Small intestine (tissue), 16 donors: ENCODE measurements around the gene SVEP1. TPM values are rescaled to one million over a fixed set of nuclear protein-coding genes. Genes with fewer than 3 reads are reported as not detected.
A peak's percentile ranks its signal among the peaks of the same experiment; 100 is the strongest.
"Not testable (repeated sequence)": the region's sequence is repeated elsewhere in the genome, so short reads cannot be mapped to it uniquely, and the experiment has no call there.

Experiments used
- DNase-seq, 2 donors: peaks; one replicate each; pipeline versions ENCODE4 v3.0.0 to v3.0.0-alpha.2; 2013
- FAIRE-seq: peaks from 2 replicates; lab custom pipeline; 2012; peaks lifted over from hg19 to GRCh38; lab: Jason Lieb, UNC
- H3K27ac ChIP-seq, 3 donors: one replicate each; pipeline ENCODE4 v1.5.1; 2013; ENCODE audit warnings: low read length in 2 of 3, mild to moderate bottlenecking in 2 of 3, control low read depth in 1 of 3, inconsistent platforms in 1 of 3, low read depth in 1 of 3, moderate library complexity in 1 of 3
- H3K27me3 ChIP-seq, 3 donors: one replicate each; pipeline ENCODE4 v1.6.1; 2013; ENCODE audit warnings: low read length in 3 of 3, inconsistent platforms in 1 of 3; ENCODE audit not compliant: control insufficient read depth in 3 of 3, insufficient read depth in 3 of 3
- H3K36me3 ChIP-seq, 3 donors: one replicate each; pipeline ENCODE4 v1.6.1; 2013; ENCODE audit warnings: low read length in 3 of 3, inconsistent platforms in 1 of 3, low read depth in 1 of 3, mild to moderate bottlenecking in 1 of 3, moderate library complexity in 1 of 3; ENCODE audit not compliant: control insufficient read depth in 3 of 3, insufficient read depth in 2 of 3
- H3K4me1 ChIP-seq, 3 donors: one replicate each; pipeline ENCODE4 v1.6.1; 2013; ENCODE audit warnings: low read length in 2 of 3, inconsistent platforms in 1 of 3, low read depth in 1 of 3, mild to moderate bottlenecking in 1 of 3, moderate library complexity in 1 of 3; ENCODE audit not compliant: control insufficient read depth in 3 of 3, insufficient read depth in 2 of 3
- H3K4me3 ChIP-seq, 3 donors: one replicate each; pipeline ENCODE4 v1.5.1; 2013; ENCODE audit warnings: low read length in 3 of 3, control low read depth in 1 of 3, inconsistent platforms in 1 of 3, low read depth in 1 of 3, mild to moderate bottlenecking in 1 of 3, moderate library complexity in 1 of 3
- H3K9me3 ChIP-seq, 2 donors: one replicate each; pipeline ENCODE4 v1.6.1; 2013; ENCODE audit warnings: low read depth in 1 of 2, low read length in 1 of 2; ENCODE audit not compliant: control insufficient read depth in 2 of 2, insufficient read depth in 1 of 2
- WGBS, 3 donors: extraction: QIAGEN DNeasy Blood & Tissue Kit; methylation state at CpG; one replicate each; pipeline ENCODE4 v1.1.7; 2013; 5-methylcytosine and 5-hydroxymethylcytosine counted together
- long read RNA-seq, 10 donors: transcript quantifications; one replicate each; lab custom pipeline, GENCODE V29; 2026
- polyA plus RNA-seq, 4 donors: library from polyadenylated mRNA; stranded (reverse) in 3 of 4; unstranded in 1 of 4; fragments of 200-250 nt in 3 of 4; fragments of 120-200 nt in 1 of 4; gene quantifications; one replicate each; pipeline versions ENCODE4 v1.2.1 to v1.2.3, GENCODE V29; 2013
- donor health status: healthy with polysubstance abuse.
- donor health status: control.
- donor health status: control.
- donor health status: Bipolar disorder and iron deficiency.
- donor health status: healthy.

Gene SVEP1
- polyA plus RNA-seq, result 1 to 10 TPM in 2 of 4 donors, under 1 TPM in 2; under 0.01 to 5.8 (median 2.3) TPM
- long read RNA-seq, donor 1, result 0 reads
- long read RNA-seq, donor 2, result 0 reads
- long read RNA-seq, donor 3, result 0 reads
- long read RNA-seq, donor 4, result 0 reads
- long read RNA-seq, donor 5, result 0 reads
- long read RNA-seq, donor 6, result 0 reads
- long read RNA-seq, donor 7, result 0 reads
- long read RNA-seq, donor 8, result 0 reads
- long read RNA-seq, donor 9, result 0 reads
- long read RNA-seq, donor 10, result 0 reads

DNA sequence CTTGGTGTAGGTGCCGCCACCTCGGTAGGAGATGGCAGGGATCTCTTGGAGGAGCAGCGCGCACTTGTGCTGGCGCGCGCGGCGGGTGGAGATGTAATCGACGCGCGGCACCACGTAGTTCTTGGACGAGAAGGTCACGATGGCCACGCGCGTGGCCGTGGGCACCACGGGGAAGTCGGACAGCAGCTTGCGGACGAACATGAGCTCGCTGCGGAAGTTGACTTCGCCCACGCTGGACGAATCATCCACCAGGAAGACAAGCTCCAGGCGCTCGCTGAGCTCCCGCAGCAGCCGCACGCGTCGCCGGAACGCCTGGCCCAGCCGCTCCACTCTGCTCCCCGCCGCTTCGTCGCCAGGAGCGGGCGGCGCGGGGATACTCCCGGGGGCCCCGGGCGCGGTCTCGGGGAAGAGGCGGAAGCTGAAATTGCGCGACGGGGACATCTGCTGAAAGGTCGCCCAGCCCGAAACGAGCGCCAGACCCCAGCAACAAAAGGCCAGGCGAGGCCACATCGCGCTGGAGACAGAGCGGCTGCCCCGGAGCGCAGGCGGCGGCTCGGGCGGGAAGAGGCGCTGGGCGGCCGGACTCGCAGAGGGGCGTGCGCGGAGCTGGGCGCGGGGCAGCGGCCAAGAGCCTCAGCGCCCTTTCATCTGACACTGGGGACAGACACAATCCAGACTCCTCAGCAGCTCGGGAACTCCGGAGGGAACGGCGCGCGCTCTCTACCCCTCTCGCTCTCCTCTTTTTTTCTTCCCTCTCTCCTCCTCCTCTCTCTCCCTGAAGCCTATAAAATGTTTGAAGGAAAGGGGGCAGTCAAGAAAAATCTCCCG, at the start of gene SVEP1:
TSS of gene SVEP1 (minus strand) at position 708 of the 828 bp plus-strand sequence. CDS start at position 510, 198 bp downstream.
- FAIRE-seq, result no peak
- no peaks in the 10 kb centered on the region for H3K36me3 ChIP-seq
- H3K4me1 ChIP-seq, result no peaks in the 10 kb centered on the region
- H3K27me3 ChIP-seq, result peaks cover 9 to 26% (median 12%) of the 10 kb centered on the region in 3 donors
- DNase-seq, result peak in 1 of 2 donors; percentile 63
- 2 to 3% (median 2%) methylated on average over 68 to 89 of the region's 89 CpGs for WGBS, 3 donors
- peak within 1 kb of the TSS in 2 of 3 donors; percentile 68 for H3K27ac ChIP-seq
- H3K9me3 ChIP-seq, result no peaks in the 10 kb centered on the region
- H3K4me3 ChIP-seq, result peak within 1 kb of the TSS; percentile 25 to 55 (median 31)

DNA sequence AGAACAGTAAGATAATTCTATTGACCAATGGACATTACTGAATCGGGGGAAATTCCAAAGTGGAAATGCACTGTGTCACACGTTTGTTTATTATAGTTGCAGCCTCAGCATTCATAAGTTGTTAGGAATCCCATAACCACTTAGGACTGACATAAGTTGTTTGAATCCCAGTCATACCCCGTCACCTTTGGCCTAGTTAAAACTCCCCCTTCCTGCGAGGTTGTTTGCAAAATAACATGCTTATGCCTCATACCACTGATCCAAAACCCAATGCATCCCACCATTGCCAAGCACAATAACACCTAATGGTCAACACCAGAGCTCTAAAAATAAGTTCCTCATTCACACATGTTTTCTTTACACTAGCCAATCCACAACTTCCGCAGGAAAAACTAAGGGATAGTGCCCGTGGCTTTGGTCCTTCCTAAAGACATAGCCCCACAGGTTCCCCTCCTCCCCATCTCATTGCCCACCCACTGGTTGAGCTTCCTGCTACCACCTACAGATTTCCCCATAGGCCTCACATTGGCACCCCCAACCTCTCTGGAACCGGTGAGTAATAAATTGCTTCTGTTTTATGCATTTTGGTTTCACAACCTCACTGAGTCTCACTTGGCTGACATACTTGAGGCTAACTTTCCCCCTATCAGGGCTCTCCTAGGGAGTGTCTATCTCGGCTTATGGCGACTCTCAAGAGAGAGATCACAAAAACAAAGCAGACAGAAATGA, 46.7 kb upstream of the SVEP1 start:
- Histone ChIP-seq H3K4me1 (no peaks in the 10 kb centered on the region), H3K9me3 (no peaks in the 10 kb centered on the region), H3K27me3 (no peaks in the 10 kb centered on the region), H3K36me3 (no peaks in the 10 kb centered on the region), H3K27ac (peak overlapping the region in 1 of 3 donors; percentile 18), H3K4me3 (no peak overlapping the region)
- FAIRE-seq (no peak), DNase-seq (no peak)
- 42 to 58% (median 47%) methylated on average over 9 of the region's 9 CpGs for WGBS, 3 donors

DNA sequence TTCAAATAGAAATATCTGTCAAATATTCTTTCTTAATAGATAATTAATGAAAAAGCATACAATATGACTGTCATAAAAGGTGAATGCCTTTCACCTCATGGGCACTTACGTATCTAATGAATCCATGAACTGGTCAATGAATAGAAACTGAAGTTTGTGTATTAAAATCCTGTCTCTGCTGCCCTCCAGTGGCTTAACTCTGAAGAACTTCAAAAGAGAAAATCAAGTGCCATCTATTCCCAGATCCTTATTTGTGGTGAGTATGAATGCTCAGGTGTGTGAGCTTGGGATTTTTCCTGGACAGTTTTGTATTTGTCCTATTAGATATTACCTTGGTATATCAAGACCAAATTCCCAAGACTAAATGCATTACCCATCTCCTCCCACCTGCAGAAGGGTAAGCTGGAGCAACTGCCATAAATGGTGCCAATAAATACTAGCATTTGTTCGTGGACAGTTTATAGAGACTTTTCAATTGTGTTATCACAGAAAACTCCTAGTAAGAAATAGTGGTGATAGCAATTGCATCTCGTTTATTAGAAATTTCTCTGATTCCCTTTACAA, 44.0 kb upstream of the SVEP1 start:
- no peak overlapping the region for H3K27ac ChIP-seq
- H3K9me3 ChIP-seq, result no peaks in the 10 kb centered on the region
- FAIRE-seq (no peak), DNase-seq (peak; percentile 70 to 77)
- no peaks in the 10 kb centered on the region for H3K27me3 ChIP-seq
- WGBS, 3 donors, result 20 to 31% (median 23%) methylated on average over 3 of the region's 3 CpGs
- no peak overlapping the region for H3K4me3 ChIP-seq
- H3K4me1 ChIP-seq, result no peaks in the 10 kb centered on the region
- H3K36me3 ChIP-seq, result no peaks in the 10 kb centered on the region

DNA sequence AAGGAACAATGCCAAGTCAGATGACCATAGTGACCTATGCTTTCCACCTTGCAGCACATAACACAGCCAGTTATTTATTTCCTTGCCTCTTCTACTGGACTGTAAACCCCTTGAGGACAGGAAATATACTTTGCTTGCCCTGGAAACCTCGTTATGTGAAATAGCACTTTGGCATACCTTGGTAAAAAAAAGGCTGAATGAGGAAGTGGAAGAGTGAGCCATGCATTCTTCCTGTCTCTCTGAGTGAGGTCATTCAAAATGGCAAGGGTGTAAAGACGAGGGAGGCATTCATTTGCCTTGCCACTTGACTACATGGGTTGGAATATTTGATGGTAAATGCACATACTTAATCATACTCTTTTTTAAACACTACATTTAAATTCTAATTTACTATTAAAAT, 42.8 kb upstream of the SVEP1 start:
- H3K27me3 ChIP-seq, result no peaks in the 10 kb centered on the region
- no peak overlapping the region for H3K27ac ChIP-seq
- no peak overlapping the region for H3K4me3 ChIP-seq
- DNase-seq, result peak in 1 of 2 donors; percentile 3
- H3K4me1 ChIP-seq, result no peaks in the 10 kb centered on the region
- WGBS, 3 donors, result 66 to 78% (median 68%) methylated on average over 2 of the region's 2 CpGs
- H3K36me3 ChIP-seq, result no peaks in the 10 kb centered on the region
- no peak for FAIRE-seq
- no peaks in the 10 kb centered on the region for H3K9me3 ChIP-seq

DNA sequence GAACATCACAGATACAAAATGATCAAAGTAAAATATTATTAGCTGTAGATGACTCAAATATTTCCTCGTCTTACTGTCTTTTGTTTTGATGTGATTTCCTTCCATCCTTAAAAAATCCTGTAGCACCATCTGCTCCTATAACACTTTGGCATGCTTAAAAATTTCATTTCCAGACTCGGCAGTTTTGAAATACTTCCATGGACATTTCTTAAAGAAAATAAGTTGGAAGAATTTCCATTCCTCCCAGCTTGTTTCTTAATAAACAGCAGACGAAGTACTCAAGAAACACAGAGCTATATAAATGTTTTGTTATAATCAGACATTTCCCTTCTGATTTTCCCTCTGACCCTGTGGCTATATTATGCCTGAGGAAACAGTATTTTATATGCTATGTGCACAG, 41.2 kb upstream of the SVEP1 start:
- 46 to 64% (median 54%) methylated on average over 3 of the region's 3 CpGs for WGBS, 3 donors
- FAIRE-seq (no peak), DNase-seq (no peak)

DNA sequence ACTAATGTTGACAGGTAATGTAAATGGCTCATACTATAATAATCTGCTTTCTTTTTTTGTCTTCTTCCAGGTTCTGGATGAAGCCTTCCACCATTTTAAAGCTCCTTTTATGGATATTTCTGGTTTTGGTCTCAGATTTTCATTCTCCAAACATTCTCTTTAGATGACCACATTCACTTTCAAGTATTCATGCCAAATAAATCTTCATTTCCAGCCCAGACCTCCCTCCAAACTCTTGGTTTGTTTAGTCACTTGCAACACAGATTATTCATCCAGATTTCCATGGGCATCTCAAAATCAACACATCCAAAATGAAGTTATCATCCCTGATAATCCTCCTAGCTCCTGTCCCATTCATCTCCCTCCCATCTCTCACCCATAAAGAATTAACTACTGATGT, 40.3 kb upstream of the SVEP1 start:
- no peak for DNase-seq
- Histone ChIP-seq H3K27ac (no peak overlapping the region), H3K4me1 (no peaks in the 10 kb centered on the region), H3K36me3 (no peaks in the 10 kb centered on the region), H3K9me3 (no peaks in the 10 kb centered on the region), H3K27me3 (no peaks in the 10 kb centered on the region), H3K4me3 (no peak overlapping the region)
- FAIRE-seq, result no peak

More for the DNA sequence above, 41.2 kb upstream of the SVEP1 start:
- H3K36me3 ChIP-seq, result no peaks in the 10 kb centered on the region
- no peaks in the 10 kb centered on the region for H3K9me3 ChIP-seq
- H3K27ac ChIP-seq, result no peak overlapping the region
- H3K27me3 ChIP-seq, result no peaks in the 10 kb centered on the region
- no peaks in the 10 kb centered on the region for H3K4me1 ChIP-seq
- no peak overlapping the region for H3K4me3 ChIP-seq

DNA sequence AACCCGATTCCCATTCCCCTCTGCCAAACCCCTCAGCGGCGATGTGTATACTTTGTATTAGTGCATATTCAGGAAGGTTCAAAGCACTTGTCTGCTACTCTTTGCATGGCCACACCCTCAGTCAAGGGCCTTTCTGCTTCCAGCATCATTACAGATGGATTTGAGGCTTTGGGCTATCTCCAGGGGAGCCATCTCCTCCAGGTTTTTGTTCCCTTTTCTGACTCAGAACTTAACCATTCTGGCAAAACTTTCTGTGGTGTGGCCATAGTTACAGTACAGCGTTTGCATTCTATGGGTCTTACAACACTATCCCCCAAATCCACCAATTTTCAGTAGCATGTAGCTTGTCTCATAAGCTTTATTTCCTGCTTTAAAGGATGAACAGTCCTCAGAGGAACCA, 36.0 kb upstream of the SVEP1 start:
- no peak for DNase-seq
- WGBS, 3 donors, result 79 to 86% (median 85%) methylated on average over 4 of the region's 4 CpGs
- no peaks in the 10 kb centered on the region for H3K4me1 ChIP-seq
- H3K27me3 ChIP-seq, result peaks cover 0 to 2% (median 0%) of the 10 kb centered on the region in 3 donors
- H3K4me3 ChIP-seq, result no peak overlapping the region
- H3K9me3 ChIP-seq, result no peaks in the 10 kb centered on the region
- no peaks in the 10 kb centered on the region for H3K36me3 ChIP-seq
- no peak for FAIRE-seq
- no peak overlapping the region for H3K27ac ChIP-seq

DNA sequence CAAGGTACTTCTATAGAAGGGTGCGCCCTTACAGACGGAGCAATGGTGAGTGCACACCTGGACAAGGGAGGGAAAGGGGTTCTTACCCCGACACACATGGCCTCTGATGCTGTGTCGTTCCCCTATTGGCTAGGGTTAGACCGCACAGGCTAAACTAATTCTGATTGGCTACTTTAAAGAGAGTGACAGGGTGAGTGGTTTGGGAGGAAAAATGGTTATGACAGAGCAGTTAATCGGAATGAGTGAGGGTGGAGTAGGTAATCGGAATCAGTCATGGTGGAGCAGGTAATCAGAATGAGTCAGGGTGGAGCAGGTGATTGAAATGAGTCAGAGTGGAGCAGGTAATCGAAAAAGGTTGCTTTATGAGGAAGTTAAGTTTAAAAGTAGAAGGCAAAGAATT, 35.0 kb upstream of the SVEP1 start:
- not testable (repeated sequence) for FAIRE-seq
- 68 to 90% (median 71%) methylated on average over 8 of the region's 8 CpGs for WGBS, 3 donors

More for the DNA sequence above, 35.0 kb upstream of the SVEP1 start:
- H3K4me3 ChIP-seq, H3K36me3 ChIP-seq, DNase-seq, H3K4me1 ChIP-seq, H3K27ac ChIP-seq, H3K27me3 ChIP-seq, H3K9me3 ChIP-seq: not testable (repeated sequence)
